HG03064 (cell line): ENCODE results near the gene ZNF415.
"Not testable (repeated sequence)": the region's sequence is repeated elsewhere in the genome, so short reads cannot be mapped to it uniquely, and the experiment has no call there.

Source experiments
- ATAC-seq: cut with Tn5 transposase; IDR thresholded peaks from one replicate; pipeline ENCODE4 v1.9.1; 2021; ENCODE audit warnings: low read depth; ENCODE audit not compliant: unreplicated experiment

ZNF415 gene

DNA sequence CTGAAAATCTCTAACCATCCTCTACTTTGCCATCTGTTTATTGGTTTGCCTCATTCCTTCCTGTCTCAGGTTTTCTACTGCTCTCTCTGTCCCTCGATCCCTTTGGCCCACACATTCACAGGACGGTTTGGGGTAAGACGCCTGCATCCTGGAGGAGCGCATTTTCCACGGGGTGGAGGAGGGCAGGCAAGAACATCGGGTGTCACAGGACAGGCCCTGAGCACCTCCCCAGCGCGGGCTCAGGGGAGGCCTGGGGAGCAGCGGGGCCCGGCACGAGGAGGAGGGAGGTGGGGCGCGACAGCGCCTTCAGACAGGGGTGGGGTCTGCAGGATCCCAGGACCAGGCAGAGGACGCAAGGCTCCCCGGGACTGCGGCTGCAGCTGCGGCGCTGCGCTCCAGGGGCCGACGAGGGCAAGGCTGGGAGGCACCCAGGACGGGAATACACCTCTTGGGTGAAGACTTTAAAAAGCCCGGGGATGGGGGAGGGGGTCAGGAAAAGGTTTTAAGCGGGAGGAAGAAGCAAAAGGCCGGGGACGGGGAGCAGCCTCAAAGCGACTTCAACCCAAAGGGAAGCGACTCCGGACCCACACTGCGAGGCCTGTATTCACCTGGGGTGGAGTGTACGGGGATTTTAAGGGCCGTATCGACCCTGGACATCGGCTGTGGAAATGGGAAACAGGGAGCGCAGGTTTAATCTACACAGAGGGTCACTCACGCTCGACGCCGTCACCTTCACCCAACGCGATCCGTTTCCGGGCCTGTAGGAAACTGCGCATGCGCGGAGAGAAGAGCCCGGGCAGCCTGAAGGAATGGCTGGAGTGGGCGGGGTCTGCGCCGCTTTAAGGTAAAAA lies at the start of gene ZNF415:
Gene ZNF415, minus strand, starts transcription at position 770 of the 851 bp plus-strand sequence. CDS start 10,234 bp downstream, outside the sequence.
- ATAC-seq: no peak

- ATAC-seq: no peak
Observed at GRCh38 chr19:53182202-53182601, 49.5 kb upstream of the ZNF415 start.

DNA sequence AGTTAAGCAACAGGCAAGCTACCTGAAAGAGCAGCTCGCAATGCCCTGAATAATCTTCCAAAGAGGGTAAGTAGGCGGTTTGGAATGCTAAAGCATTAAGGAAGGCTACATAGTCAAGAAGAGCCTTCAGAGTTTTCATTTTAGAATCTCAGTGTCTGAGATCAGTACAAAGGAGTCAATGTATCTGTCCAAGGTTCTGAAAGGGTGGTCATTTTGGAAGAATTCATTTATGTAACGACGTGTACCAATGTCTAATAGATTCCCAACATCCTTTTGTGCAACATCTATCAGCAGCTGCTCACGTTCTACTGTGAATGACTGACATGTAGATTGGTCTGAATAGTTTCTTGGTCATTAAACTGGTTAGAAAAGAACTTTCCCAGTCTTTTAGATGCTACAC lies 45.3 kb upstream of the ZNF415 start:
- ATAC-seq: no peak

GRCh38 chr19:53172889-53173288 lies 40.2 kb upstream of the ZNF415 start:
- ATAC-seq: no peak

DNA sequence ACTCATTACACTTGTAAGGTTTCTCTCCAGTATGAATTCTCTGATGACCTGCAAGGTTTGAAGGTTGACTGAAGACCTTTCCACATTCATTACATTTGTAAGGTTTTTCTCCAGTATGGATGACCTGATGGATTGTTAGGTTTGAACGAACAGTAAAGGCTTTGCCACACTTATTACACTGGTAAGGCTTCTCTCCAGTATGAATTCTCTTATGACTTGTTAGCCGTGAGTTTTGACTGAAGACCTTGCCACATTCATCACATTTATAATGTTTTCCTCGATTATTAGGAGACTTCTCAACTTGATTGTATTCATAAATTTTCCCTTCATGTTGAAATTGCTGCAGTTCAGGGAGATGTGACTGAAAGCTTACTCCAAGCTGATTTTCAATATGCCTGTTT lies 33.0 kb upstream of the ZNF415 start:
- no peak for ATAC-seq

DNA sequence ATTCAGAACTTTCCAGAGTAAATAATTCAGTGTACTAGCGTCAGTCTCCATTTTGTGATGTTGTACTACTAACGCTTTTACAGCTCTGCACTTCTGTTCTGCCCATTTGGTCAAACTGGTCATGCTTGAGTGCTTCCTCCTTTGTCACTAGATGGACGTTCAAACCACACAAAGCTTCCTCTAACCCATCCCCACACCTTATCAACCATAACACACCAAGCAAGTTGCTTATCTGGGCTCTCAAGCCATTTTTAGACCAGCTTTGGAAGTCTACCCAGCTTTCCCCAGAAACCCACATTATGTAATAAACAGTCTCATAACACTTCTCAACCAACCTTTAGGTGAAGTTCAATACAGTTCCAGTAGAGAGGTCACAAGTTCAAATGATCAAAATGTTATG lies 28.4 kb upstream of the ZNF415 start:
- ATAC-seq: no peak

GRCh38 chr19:53160350-53160749 lies 27.6 kb upstream of the ZNF415 start:
- no peak for ATAC-seq

- no peak for ATAC-seq
Observed at GRCh38 chr19:53158119-53158656, 25.5 kb upstream of the ZNF415 start.

- no peak for ATAC-seq
Observed at GRCh38 chr19:53157626-53158025, 24.9 kb upstream of the ZNF415 start.

- no peak for ATAC-seq
Observed at GRCh38 chr19:53156850-53157249, 24.1 kb upstream of the ZNF415 start.

DNA sequence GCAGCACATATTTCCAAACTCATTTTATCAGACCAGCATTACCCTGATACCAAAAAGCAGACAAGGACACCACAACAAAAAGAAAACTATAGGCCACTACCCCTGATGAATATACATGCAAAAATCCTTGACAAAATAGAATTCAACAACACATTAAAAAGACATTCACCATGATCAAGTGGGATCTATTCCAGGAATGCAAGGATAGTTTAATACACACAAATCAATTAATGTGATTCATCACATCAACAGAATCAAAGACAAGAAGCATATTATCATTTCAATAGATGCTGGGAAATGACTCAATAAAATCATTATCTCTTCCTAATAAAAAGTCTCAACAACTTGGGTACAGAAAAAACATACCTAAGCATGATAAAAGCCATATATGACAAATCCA lies 14.9 kb upstream of the ZNF415 start:
- no peak for ATAC-seq

DNA sequence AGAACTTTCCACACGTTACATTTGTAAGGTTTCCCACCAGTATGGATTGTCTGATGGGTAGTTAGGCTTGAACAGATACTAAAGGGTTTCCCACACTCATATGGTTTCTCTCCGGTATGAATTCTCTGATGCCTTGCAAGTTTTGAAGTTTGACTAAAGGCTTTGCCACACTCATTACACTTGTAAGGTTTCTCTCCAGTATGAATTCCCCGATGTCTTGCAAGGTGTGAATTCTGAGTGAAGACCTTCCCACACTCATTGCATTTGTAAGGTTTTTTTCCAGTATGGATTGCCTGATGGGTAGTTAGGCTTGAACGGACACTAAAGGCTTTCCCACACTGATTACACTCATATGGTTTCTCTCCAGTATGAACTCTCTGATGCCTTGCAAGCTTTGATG lies 7.6 kb upstream of the ZNF415 start:
- no peak for ATAC-seq

DNA sequence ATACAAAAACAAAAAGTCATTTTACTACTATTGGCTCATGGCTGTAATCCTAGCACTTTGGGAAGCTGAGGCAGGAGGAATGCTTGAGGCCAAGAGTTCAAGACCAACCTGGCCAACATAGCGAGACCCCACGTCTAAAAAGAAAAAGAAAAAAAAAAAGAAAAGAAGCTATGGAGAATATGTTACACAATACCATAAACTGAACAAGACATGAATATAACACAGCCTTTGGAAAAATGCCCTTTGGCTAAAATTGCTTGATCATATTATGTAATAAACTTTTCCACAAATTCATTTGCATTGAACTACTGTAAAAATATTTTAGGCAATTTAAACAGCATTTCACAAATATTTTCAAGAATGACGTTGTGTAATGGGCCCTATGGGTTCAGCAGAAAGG lies 3.7 kb upstream of the ZNF415 start:
- ATAC-seq: no peak

GRCh38 chr19:53131727-53132126 lies 983 bp downstream of the ZNF415 start:
- no peak for ATAC-seq

- no peak for ATAC-seq
Observed at GRCh38 chr19:53131085-53131590, 1.6 kb downstream of the ZNF415 start.

DNA sequence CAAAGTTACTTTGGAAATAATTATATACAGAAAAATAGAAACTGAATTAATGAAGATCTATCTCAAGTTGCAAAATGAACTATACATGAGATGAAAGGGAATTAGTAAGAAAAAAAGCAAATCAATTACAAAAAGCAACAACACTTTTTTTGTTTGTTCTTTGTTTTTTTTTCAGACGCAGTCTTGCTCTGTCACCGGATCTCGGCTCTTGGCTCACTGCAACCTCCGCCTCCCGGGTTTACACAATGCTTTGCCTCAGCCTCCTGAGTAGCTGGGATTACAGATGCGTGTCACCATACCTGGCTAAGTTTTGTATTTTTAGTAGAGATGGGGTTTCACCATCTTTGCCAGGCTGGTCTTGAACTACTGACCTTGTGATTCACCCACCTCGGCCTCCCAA lies 2.2 kb downstream of the ZNF415 start:
- ATAC-seq: no peak

GRCh38 chr19:53126733-53127526 lies 5.8 kb downstream of the ZNF415 start:
- not testable (repeated sequence) for ATAC-seq

- no peak for ATAC-seq
Observed at GRCh38 chr19:53123400-53123799, 9.3 kb downstream of the ZNF415 start.

- ATAC-seq: no peak
Observed at GRCh38 chr19:53112286-53112685, 20.4 kb downstream of the ZNF415 start.

DNA sequence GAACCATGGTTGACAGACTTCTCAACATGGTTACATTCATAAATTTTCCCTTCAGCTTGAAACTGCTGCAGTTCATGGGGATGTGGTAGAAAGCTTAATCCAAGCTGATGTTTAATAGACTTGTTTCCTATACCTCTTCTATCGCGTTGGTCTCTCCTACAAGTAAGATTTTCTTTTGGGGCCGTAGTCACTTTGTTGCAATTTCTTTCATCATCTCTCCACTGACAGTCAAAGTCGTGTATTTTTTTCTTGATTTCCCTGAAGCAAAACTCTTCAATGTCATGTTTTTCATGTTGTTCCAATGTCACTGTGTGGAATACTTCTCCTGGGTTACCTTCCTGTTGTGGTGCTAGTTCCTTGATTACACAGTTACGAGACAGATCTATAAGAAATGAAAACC lies 23.2 kb downstream of the ZNF415 start:
- no peak for ATAC-seq
